Activated naive CD8-positive, alpha-beta T cell treated with anti-CD3 and anti-CD28 coated beads, Interleukin-2, amount 50 U/mL, for 16 hours (primary cell): ENCODE data around the gene RLIM.

Experiments used
- DNase-seq: peaks from one replicate; pipeline ENCODE4 v3.0.0-alpha.2; 2020; ENCODE audit warnings: low read depth, low spot score

The RLIM gene

GRCh38 chrX:74536832-74537371, 77.5 kb downstream of the RLIM start:
- DNase-seq = no peak

GRCh38 chrX:74536152-74536831, 78.1 kb downstream of the RLIM start:
- no peak for DNase-seq

GRCh38 chrX:74535408-74536151, 78.8 kb downstream of the RLIM start:
- no peak for DNase-seq
